Stimulated activated CD8-positive, alpha-beta memory T cell treated with anti-CD3 and anti-CD28 coated beads, Interleukin-12 subunit alpha, Interleukin-12 subunit beta, amount 100 ng/mL, for 24 hours (primary cell): ENCODE measurements around the gene JAKMIP2.

Source experiments
- DNase-seq: peaks from one replicate; pipeline ENCODE4 v3.0.0-alpha.2; 2020; ENCODE audit errors: extremely low read depth

JAKMIP2 gene

DNA sequence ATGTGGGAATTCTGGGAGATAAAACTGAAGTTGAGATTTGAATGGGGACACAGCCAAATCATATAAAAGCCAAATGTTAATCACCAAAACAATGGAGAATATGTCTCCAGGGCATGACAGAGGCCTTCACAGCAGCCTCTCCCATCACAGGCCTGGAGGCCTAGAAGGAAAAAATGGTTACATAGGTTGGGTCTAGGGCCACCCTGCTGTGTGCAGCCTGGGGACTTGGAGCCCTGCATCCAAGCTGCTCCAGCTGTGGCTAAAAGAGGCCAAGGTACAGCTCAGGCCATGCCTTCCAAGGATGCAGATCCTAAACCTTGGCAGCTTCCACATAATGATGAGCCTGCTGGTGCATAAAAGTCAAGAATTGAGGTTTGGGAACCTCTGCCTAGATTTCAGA lies 85.1 kb downstream of the JAKMIP2 start:
- DNase-seq, result no peak

DNA sequence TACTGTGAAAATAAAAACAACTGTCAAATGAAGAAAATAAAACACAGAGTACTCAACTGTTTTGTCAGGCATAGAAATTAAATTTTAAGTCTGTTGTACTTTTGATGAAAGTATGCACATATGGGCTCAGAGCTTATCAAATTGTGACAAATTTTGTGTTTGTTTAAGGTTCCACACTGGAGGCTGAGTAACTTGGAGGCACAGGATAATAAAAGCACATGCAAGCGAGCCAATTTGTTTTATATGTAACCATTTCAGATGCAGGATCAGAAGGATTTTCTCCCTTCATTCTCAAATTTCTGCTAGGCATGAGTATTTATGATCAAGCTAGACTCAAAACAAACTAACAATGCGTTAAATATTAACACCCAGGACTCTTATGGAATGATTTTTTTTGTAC lies 87.8 kb downstream of the JAKMIP2 start:
- no peak for DNase-seq

DNA sequence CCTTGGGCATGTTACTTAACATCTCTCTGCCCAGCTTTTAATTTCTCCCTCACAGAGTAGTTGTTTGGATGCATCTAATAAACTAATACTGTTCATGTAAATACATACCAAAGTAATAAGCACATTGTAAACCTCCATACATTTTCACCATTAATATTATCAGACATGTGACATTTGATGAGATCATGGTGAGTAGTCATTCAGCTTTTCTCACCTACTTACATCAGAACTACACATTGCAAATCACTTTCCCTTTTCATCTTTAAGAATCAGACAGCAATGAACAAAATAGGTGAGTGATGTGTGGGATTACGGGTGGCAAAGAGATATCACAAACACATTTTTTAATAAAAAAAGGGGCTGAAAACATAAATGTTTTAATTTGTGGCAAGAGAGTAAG lies 89.3 kb downstream of the JAKMIP2 start:
- DNase-seq, result no peak

DNA sequence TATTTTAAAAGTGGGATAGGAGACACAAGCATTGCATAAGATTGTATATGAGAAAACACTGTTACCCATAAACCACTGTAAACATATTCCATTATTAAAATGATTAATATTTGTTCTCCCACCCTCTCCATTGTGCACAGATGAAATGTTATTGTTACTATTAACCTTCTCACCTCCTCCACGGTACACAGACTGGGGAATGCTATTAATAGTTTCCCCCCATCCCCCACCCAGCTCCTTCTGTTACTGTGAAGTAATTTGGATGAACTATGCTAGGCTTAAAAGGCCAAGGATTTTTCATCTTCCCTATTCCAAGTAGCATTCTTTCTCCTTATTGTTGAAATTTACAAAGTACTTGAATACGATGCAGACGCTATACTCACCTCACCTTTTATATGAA lies 91.4 kb downstream of the JAKMIP2 start:
- DNase-seq, result no peak

DNA sequence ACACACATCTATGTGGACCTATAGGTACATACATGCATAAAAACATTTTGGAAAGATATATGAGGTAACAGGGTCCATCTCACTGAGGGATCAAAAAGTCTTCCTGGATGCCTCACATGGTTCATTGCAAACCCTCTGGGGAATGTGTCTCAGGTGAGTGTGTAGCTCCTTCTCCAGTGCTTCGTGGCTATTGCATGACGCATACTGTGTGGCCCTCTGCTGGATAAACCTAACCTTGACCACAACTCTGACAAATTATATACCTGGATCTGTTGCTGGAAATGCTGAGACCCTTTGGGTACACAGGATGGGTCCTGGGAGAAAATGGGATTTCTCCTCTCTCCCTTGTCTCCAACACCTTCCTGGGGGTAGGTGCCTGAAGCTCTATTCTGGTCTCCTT lies 91.9 kb downstream of the JAKMIP2 start:
- no peak for DNase-seq

DNA sequence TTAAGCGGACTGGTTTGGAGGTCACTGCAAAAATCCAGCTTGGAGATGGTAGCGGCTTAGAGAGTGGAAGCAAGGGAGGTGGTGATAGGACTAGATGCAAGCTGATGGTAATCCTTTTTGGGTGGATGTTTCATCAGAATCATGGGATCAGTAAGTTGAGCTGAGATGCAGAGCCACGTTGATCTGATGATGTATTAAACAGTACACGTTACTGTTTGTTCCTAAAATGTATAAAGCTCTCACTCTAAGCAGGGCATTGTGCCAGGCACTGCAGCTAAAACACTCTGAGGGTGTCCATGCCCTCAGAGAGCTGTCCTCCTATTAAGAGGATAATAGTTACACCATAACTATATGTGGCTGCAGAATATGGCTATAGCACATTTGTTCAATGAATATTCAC lies 93.1 kb downstream of the JAKMIP2 start:
- DNase-seq, result no peak

DNA sequence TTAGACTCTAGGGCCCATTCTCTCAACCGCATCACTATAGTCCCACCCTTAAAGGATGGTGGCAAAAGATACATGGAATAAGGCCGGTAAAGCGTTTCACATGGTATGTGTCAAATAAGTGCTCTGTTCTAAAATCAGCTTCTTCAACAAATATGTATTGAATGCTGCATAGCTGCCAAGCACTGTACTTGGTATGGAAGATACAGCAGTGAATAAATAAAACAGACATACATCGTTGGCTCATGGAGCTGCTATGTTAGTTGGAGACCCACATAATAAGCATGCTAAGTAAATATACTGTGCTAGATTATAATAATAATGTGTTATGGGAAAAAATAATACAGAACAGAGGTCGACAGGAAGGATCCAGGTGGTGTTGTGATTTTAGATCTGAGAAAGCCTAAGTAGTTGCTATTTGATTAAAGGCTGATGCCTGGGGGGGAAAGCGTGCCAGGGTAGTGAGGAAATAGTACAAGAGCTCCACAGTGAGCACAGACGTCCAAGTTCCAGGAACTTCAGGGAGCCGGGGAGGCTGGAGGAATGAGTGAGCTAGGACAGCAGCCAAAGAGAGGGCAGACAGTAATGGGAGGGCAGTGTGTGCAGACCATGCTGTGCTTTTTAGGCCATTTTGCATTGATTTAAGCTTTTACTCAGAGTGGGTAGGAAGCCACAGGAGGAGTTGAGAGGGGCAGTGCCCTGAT lies 93.7 kb downstream of the JAKMIP2 start:
- no peak for DNase-seq

DNA sequence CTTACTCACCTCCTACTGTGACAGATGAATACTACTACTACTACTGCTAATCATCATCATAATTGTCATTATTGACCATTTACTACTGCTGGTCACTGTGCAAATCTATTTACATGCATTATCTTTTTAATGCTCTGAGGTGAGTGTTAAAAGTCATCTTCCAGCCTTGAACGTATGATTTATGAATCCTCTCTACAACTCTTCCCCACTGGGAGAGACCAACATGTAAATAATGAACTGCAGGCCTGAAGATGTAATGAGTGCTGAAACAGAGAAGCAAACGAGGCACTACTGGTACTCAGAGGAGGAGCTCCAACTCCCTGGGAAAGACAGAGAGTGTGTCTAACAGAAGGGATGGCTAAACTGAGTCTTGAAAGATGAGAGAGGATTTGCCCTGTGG lies 95.4 kb downstream of the JAKMIP2 start:
- no peak for DNase-seq

DNA sequence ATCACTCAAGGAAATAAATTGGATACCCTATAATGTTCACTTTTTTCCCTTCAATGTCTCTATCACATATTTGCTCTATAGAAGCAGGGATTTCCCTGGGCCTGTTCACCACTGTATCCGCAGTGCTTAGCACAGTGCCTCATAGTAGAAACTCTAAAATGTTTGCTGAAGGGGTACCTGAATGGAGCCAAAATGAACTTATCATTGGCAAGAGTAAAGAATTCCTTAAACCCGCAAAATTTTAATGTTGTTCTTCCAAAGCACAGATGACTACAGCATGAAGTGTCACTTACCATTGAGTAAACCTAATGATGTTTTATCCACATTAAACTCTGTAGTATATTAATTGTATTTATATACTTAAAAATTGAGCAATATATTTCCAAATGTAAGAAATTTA lies 96.1 kb downstream of the JAKMIP2 start:
- DNase-seq, result no peak

DNA sequence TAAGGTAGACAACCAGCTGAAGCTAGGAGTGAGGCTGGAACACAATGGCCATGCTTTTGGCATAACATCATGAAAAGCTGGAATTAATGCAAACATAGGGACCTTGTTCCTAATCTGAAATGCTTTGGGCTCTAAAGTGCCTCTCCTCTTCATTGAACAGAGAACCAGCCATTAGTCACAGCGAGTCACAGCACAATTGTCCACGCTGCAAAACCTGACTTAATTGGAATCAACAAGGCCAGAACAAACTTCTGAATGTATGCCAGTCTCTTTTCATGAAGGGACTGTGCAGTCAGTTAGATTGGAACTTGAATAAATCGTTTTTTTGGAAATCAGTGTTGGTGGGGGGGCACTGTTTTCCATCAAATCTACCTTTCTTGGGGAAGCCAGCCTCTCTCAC lies 96.5 kb downstream of the JAKMIP2 start:
- DNase-seq, result no peak

DNA sequence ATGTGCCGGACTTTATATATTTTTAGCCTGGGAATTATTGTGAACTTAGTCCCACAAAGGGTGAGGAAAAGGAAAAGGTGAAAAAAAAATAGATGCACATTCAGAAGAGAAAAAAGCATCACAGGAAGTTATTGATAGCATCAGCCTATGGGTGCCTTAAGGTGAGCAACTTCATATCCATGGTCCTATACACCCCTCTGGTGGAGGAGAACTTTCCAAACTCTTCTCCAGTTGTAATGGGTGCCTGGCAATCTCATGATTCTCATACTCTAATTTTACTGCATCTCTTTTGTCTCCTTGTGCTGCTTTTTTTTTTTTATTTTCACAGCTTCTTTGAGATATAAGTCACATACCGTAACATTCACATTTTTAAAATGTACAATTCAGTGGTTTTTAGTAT lies 107.4 kb downstream of the JAKMIP2 start:
- no peak for DNase-seq

DNA sequence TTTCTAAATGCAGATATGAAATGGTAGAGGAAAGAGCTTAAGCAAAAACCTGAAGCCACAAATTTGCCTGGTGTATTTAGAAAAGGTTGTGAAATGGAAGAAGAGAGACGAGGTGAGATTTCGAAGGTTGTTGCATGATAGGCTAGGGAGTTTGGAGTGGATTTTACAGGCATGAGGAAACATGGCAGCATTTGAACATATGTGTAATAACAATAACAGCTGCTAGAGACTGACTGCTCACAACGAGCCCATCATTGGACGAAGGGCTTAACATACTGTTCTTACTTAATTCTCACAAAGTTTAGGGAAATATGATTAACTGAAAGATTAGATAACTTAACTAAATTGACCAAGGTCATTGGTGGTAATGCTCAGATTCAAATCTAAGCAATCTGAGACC lies 108.1 kb downstream of the JAKMIP2 start:
- DNase-seq, result no peak

DNA sequence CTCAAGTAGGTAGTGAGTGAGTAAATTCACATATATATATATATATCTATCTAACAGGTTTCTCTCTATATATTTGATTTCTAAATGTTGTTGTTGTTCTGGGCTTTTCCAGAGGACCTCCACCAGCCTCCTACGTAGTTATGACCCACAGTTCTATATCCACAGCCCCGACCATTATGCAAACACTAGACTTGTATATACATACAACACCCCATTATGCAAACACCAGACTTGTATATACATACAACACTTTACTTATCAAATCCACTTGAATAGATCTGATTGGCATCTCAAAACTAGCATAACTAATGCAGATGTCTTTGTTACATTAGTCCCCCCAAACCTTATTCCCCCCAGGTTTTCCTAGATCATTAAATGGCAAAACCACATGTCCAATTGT lies 108.7 kb downstream of the JAKMIP2 start:
- DNase-seq, result no peak

DNA sequence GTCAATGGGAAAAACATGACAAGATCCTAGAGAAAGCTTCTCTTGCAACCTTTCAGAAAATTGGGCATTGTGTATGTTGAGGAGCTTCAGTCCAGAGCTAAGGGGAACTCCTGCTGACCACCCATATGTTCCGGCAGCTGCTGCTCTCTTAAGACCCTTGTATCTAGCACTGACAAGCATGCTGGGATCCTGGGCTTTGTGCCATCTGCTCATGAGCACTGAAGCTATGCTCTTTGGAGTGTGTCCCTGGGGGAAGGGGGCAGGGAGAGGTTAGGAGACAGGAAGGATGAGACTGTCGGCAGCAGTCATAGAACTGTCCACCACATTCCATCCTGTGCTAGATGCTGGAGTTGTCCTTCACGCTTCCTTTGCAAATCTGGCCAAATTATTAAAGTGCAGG lies 109.3 kb downstream of the JAKMIP2 start:
- no peak for DNase-seq

DNA sequence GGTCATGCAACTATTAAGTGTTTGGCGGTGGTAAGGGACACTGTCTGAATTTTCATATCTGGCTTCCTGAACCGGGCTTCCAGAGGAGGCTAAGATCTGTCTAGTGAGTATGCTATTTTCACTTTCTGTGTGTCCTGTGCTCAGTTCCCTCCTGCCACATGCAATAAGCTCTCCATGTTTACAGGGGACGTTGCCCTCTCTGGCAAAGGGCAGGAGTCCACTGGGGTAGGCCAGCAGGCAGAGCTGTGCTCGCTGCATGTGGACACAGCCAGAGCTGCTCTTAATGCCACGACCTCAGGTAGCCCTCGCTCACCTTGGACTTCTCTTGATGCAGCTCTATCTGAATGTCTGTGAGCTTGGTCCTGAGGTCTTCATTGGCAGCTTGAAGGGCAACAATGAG lies 111.2 kb downstream of the JAKMIP2 start:
- DNase-seq, result no peak

DNA sequence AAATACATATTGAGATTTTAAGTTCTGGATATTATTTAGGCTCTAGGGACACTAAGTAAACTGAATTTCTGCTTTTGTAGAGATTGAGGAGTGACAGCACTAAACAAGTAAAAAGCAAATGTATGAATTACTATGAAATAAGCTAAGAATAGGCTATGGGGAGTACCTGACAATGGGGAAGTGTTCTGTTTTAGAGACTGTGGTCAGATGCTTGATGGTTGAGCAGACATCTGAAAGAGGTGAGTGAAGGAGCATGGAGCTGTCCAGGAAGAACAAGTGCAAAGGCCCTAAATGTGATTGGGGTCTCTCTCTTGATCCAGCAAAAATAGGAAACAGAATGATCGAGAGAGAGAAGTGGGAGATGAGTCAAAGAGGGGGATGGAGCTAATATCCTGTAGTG lies 111.7 kb downstream of the JAKMIP2 start:
- no peak for DNase-seq

DNA sequence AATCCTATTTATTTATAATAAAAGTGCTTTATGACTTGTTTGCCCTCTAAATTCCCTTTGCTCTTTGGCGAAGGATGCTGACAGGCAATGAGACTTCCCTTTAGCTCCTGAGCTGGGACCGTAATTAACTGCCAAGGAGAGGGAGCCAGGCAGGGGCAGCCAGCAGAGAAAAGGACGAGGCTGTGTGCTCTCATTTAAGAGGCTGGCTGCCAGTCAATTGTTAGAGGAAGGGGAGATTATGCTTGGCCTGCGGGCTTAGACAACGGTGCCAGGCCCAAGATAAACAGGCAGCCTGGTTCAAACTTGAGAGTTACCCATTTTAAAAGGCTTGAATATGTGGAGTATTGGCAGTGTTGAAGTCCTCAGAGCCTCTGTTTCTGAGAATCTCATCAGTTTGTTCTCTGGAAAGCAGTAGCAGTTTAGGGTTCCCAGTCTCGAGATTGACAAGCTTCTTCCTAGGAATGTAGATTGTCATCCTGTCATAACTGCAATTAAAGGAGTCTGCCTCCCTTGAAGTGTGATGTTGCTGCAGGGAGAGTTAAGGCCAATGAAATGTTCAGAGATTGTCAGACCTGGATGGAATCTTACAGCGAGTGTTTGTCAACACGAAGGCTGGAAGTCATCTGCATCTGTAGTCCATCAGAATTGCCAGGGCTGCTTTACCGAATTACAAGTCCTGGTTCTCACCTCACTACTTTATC lies 113.2 kb downstream of the JAKMIP2 start:
- no peak for DNase-seq

DNA sequence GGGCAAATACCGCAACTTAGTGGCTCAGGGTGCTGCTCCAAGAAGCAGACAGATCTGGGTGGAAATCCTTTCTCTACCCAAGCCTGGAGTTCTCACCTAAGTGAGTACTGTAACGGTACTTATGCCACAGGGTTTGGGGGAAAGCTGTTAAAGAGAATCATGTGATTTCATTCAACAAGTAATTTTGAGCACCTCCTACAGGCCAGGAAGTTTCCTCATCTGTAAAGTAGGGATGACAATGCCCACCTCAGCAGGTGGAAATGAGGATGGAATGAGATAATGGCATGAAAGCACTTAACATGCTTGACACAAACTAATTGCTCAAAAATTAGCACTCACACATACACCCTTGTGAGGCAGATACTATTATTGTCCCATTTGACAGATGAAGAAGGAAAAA lies 114.1 kb downstream of the JAKMIP2 start:
- no peak for DNase-seq

DNA sequence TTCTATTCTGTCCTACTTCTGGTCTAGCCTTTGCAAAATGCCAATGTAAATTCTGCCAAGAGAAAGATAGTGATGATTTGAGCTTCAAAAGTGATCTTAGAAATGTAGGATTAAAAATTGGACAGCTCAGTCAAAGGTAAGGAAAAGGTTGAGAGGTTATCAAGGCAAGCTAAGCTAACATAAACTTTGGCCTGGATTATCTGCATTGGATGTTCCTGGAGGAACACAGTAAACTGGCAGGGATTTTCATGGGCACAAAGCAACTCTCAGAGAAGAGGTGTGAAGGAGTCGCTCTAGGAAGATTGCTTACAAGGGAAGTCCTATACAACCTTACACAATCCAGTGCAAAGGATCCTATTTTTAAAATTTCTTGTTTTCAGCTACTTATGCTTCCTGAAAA lies 115.2 kb downstream of the JAKMIP2 start:
- DNase-seq, result no peak

DNA sequence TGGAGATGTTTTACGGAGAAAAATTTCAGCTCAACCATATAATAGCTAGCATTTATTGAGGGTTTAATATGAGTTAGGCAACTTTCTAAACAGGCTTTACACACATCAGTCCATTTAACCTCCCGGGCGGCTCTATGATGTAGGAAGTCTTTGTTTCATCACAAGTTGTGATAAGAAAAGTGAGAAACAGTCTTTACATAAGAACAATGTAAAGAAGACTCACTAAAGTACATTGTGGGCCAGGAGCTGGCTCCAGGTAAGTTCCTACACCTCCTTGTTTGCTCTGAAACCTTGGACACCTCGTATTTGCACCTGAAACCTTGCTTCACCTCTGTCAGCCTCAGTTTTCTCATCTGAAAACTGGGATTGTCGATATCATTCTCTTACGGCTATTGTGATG lies 116.1 kb downstream of the JAKMIP2 start:
- no peak for DNase-seq

DNA sequence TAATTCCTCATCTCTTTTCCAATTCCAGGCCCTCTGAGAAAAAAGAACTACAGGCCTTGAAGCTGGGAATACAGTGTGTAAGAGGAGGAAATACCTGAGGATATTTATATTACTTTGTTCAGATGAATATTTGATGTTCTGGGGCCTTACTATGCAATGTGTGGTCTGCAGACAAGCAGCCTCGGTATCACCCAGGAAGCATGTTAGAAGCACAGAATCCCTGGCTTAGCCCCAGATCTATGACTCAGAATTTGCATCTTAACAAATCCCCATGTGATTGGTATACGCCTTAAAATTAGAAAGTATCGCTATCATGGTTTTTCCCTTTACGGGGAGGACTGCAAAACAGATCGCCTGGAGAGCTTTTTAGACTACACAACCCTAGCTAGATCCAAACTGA lies 121.0 kb downstream of the JAKMIP2 start:
- no peak for DNase-seq

DNA sequence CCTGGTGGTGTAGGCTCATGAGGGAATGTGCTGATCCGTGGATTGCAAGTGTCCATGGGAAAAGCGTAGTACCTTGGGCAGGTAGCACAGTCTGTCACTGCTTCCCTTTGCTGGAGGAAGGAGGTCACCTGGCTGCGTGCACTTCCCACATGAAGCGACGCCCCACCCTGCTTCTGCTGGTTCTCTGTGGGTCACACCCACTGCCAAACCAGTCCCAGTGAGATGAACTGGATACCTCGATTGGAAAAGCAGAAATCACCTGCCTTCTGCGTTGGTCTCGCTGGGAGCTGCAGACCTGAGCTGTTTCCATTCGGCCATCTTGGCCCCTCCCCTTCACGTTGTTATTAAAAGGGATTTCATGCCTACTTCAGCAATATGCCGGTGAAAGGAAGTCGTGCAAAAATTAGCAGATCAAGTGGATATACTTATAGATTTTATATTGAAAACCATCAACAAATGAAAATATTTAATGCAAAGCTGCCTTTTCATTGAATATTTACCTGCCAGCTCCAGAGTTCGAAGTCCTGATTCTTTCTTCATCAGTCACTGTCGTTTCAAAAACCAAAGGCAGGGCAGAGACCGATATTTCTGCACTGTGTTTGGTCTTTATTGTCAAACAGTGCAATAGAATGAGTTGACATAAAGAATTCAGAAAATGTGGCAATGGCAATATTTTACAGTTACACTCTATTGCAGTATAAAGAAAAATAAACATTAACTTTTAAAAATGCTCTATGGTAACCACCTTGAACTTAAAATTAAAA lies 123.2 kb downstream of the JAKMIP2 start:
- DNase-seq, result no peak

DNA sequence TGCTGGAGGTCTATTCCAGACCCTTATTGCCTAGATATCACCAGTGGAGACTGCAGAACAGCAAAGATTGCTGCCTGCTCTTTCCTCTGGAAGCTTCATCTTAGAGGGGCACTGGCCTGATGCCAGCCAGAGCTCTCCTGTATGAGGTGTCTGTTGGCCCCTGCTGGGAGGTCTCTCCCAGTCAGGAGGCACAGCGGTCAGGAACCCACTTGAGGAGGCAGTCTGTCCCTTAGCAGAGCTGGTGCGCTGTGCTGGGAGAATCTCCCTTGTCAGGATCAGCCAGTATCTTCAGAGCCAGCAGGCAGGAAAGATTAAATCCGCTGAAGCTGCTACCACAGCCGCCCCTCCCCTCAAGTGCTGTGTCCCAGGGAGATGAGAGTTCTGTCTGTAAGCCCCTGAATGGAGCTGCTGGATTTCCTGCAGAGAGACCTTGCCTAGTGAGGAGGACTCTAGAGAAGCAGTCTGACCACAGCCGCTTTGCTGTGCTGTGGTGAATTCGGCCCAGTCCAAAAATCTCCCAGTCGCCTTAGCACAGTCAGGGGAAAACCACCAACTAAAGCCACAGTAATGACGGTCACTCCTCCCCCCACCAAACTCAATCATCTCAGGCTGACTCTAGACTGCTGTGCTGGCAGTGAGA lies 124.1 kb downstream of the JAKMIP2 start:
- no peak for DNase-seq
